Measurements from ENCODE around the gene DENND10. TPM values are rescaled to one million over a fixed set of nuclear protein-coding genes. Genes with fewer than 3 reads are reported as not detected.

The DENND10 gene
- total and polyA plus RNA-seq, 2 donors (not counting 1 experiment from before 2014, with no cell fraction given), result 116 to 125 TPM

DNA sequence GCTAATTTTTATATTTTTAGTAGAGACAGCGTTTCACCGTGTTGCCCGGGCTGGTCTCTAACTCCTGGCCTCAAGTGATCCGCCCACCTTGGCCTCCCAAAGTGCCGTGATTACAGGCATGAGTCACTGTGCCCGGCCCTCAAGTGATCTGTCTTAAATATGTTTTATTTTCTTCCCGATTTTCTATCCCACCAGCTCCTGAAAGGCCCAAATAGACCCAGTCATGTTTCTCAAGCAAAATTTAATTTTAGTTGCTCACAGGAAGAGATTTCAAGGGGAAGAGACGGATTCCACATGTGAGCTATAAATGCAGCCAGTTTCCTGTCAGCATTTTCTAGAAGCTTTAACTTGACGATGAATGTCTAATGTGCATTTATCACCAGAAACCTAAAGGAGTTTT lies 12.0 kb downstream of the DENND10 start:
- H3K9ac ChIP-seq (ENCODE audit: insufficient read depth, low read length), result no peak overlapping the region
- no peak overlapping the region for H3K27ac ChIP-seq (ENCODE audit: insufficient read depth, low read length)
- no peaks in the 10 kb centered on the region for H3K79me2 ChIP-seq (ENCODE audit: control insufficient read depth, insufficient read depth, low read length)
- no peaks in the 10 kb centered on the region for H3K4me1 ChIP-seq (ENCODE audit: control insufficient read depth, extremely low read depth, insufficient read depth, low read length)
- peaks cover 2% of the 10 kb centered on the region for H3K36me3 ChIP-seq (ENCODE audit: control insufficient read depth, insufficient read depth, low read length)
- TF ChIP-seq, protein P1, sequence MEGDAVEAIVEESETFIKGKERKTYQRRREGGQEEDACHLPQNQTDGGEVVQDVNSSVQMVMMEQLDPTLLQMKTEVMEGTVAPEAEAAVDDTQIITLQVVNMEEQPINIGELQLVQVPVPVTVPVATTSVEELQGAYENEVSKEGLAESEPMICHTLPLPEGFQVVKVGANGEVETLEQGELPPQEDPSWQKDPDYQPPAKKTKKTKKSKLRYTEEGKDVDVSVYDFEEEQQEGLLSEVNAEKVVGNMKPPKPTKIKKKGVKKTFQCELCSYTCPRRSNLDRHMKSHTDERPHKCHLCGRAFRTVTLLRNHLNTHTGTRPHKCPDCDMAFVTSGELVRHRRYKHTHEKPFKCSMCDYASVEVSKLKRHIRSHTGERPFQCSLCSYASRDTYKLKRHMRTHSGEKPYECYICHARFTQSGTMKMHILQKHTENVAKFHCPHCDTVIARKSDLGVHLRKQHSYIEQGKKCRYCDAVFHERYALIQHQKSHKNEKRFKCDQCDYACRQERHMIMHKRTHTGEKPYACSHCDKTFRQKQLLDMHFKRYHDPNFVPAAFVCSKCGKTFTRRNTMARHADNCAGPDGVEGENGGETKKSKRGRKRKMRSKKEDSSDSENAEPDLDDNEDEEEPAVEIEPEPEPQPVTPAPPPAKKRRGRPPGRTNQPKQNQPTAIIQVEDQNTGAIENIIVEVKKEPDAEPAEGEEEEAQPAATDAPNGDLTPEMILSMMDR (conservative IDR thresholded peaks at IDR 0.05 in 1 of 2, IDR thresholded peaks at IDR 0.05 in 1 of 2; ENCODE audit: low read depth in 1 of 2, low read length in 2 of 2), result no peak
- no peak for TF ChIP-seq EZH2 (IDR thresholded peaks at IDR 0.05; ENCODE audit: low read length, missing control alignments)
- no peaks in the 10 kb centered on the region for H3K9me3 ChIP-seq (ENCODE audit: control insufficient read depth, insufficient read depth, low read depth, low read length)
- no peak overlapping the region for H2AFZ ChIP-seq (ENCODE audit: low read length)
- H3K4me3 ChIP-seq (replicated peaks in 1 of 4; ENCODE audit: control extremely low read depth in 1 of 4, insufficient read depth in 1 of 4, low read depth in 3 of 4, low read length in 4 of 4), result no peak overlapping the region
- H4K20me1 ChIP-seq (ENCODE audit: control insufficient read depth, extremely low read depth, insufficient read depth, low read length), result no peaks in the 10 kb centered on the region
- no peak for DNase-seq (ENCODE audit: low read depth in 2 of 2)
- no peaks in the 10 kb centered on the region for H3K27me3 ChIP-seq (ENCODE audit: control insufficient read depth, insufficient read depth, low read length)
- H3K4me2 ChIP-seq (ENCODE audit: extremely low read depth, insufficient read depth, low read length), result no peak overlapping the region

DNA sequence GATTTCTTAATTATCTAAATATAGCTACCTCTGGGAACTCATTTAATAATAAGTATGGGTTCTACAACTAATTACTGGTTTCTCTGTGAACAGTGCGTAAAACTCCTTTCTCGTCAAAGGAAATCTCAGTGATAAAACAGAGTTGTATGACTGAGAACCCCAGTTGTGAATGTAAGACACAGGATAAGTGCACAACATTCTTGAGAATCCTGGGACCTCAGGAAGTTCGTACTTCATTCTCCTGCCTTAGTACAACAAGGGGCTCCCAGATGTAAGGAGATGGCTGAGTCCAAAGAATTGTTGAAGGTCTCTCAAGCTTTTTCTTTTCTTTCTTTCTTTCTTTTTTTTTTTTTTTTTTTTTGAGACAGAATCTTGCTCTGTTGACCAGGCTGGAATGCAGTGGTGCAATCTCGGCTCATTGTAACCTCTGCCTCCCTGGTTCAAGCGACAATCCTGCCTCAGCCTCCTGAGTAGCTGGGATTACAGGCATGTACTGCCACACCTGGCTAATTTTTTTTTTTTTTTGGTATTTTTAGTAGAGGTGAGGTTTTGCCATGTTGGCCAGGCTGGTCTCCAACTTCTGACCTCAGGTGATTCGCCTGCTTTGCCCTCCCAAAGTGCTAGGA lies 12.5 kb downstream of the DENND10 start:
- DNase-seq (ENCODE audit: low read depth in 2 of 2), result no peak
- TF ChIP-seq, protein P1 (conservative IDR thresholded peaks at IDR 0.05 in 1 of 2, IDR thresholded peaks at IDR 0.05 in 1 of 2; ENCODE audit: low read depth in 1 of 2, low read length in 2 of 2), result no peak
- TF ChIP-seq EZH2 (IDR thresholded peaks at IDR 0.05; ENCODE audit: low read length, missing control alignments), result no peak
- Histone ChIP-seq H3K9me3 (ENCODE audit: control insufficient read depth, insufficient read depth, low read depth, low read length) (no peaks in the 10 kb centered on the region), H3K27ac (ENCODE audit: insufficient read depth, low read length) (no peak overlapping the region), H3K4me2 (ENCODE audit: extremely low read depth, insufficient read depth, low read length) (no peak overlapping the region), H3K36me3 (ENCODE audit: control insufficient read depth, insufficient read depth, low read length) (peaks cover 2% of the 10 kb centered on the region), H2AFZ (ENCODE audit: low read length) (no peak overlapping the region), H3K79me2 (ENCODE audit: control insufficient read depth, insufficient read depth, low read length) (no peaks in the 10 kb centered on the region), H3K4me3 (replicated peaks in 1 of 4; ENCODE audit: control extremely low read depth in 1 of 4, insufficient read depth in 1 of 4, low read depth in 3 of 4, low read length in 4 of 4) (no peak overlapping the region), H3K27me3 (ENCODE audit: control insufficient read depth, insufficient read depth, low read length) (no peaks in the 10 kb centered on the region), H3K9ac (ENCODE audit: insufficient read depth, low read length) (no peak overlapping the region), H4K20me1 (ENCODE audit: control insufficient read depth, extremely low read depth, insufficient read depth, low read length) (no peaks in the 10 kb centered on the region), H3K4me1 (ENCODE audit: control insufficient read depth, extremely low read depth, insufficient read depth, low read length) (no peaks in the 10 kb centered on the region)

DNA sequence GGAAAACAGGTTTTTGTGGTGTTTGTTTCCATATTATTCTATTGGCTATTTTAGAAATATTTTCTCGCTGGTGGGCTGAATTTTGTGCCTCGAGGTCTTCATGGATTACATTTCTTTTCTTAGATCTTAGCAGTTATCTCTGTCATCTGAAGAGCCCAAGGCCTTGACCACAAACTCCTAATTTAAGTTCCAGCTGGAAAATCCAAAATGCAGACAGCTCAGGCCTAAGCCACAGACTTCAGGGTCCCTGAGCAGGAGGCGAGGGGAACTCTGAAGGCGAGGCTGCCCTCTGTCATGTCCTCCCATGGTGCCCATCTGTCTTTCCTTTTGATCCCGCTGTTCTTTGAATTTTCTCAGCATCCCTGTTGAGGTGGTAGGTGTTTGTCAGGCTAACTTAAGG lies 14.3 kb downstream of the DENND10 start:
- Histone ChIP-seq H3K9me3 (ENCODE audit: control insufficient read depth, insufficient read depth, low read depth, low read length) (no peaks in the 10 kb centered on the region), H3K79me2 (ENCODE audit: control insufficient read depth, insufficient read depth, low read length) (no peaks in the 10 kb centered on the region), H3K4me1 (ENCODE audit: control insufficient read depth, extremely low read depth, insufficient read depth, low read length) (no peaks in the 10 kb centered on the region), H3K9ac (ENCODE audit: insufficient read depth, low read length) (no peak overlapping the region), H2AFZ (ENCODE audit: low read length) (no peak overlapping the region), H3K27me3 (ENCODE audit: control insufficient read depth, insufficient read depth, low read length) (no peaks in the 10 kb centered on the region), H3K36me3 (ENCODE audit: control insufficient read depth, insufficient read depth, low read length) (no peaks in the 10 kb centered on the region), H3K4me2 (ENCODE audit: extremely low read depth, insufficient read depth, low read length) (no peak overlapping the region), H4K20me1 (ENCODE audit: control insufficient read depth, extremely low read depth, insufficient read depth, low read length) (no peaks in the 10 kb centered on the region), H3K4me3 (replicated peaks in 1 of 4; ENCODE audit: control extremely low read depth in 1 of 4, insufficient read depth in 1 of 4, low read depth in 3 of 4, low read length in 4 of 4) (no peak overlapping the region), H3K27ac (ENCODE audit: insufficient read depth, low read length) (no peak overlapping the region)
- no peak for TF ChIP-seq EZH2 (IDR thresholded peaks at IDR 0.05; ENCODE audit: low read length, missing control alignments)
- TF ChIP-seq, protein P1 (conservative IDR thresholded peaks at IDR 0.05 in 1 of 2, IDR thresholded peaks at IDR 0.05 in 1 of 2; ENCODE audit: low read depth in 1 of 2, low read length in 2 of 2), result no peak
- no peak for DNase-seq (ENCODE audit: low read depth in 2 of 2)

All from fibroblast of lung (primary cell).